ENCODE results near the gene SLC46A2. TPM values are rescaled to one million over a fixed set of nuclear protein-coding genes. Genes with fewer than 3 reads are reported as not detected.

SLC46A2 gene
- total and polyA plus RNA-seq, 2 donors (not counting 1 experiment from before 2014, with no cell fraction given), result not detected

- H3K36me3 ChIP-seq (ENCODE audit: control insufficient read depth, insufficient read depth, low read length), result no peaks in the 10 kb centered on the region
- DNase-seq (ENCODE audit: low read depth in 2 of 2), result peak; percentile 13 to 44
- no peaks in the 10 kb centered on the region for H3K79me2 ChIP-seq (ENCODE audit: control insufficient read depth, insufficient read depth, low read length)
- no peaks in the 10 kb centered on the region for H3K4me1 ChIP-seq (ENCODE audit: control insufficient read depth, extremely low read depth, insufficient read depth, low read length)
- no peak overlapping the region for H3K4me2 ChIP-seq (ENCODE audit: extremely low read depth, insufficient read depth, low read length)
- no peaks in the 10 kb centered on the region for H4K20me1 ChIP-seq (ENCODE audit: control insufficient read depth, extremely low read depth, insufficient read depth, low read length)
- no peaks in the 10 kb centered on the region for H3K27me3 ChIP-seq (ENCODE audit: control insufficient read depth, insufficient read depth, low read length)
- H3K9ac ChIP-seq (ENCODE audit: insufficient read depth, low read length), result no peak overlapping the region
- TF ChIP-seq CTCF (conservative IDR thresholded peaks at IDR 0.05 in 1 of 2, IDR thresholded peaks at IDR 0.05 in 1 of 2; ENCODE audit: low read depth in 1 of 2, low read length in 2 of 2) (peak; percentile 26 to 30), EZH2 (IDR thresholded peaks at IDR 0.05; ENCODE audit: low read length, missing control alignments) (no peak)
- no peak overlapping the region for H3K4me3 ChIP-seq (replicated peaks in 1 of 4; ENCODE audit: control extremely low read depth in 1 of 4, insufficient read depth in 1 of 4, low read depth in 3 of 4, low read length in 4 of 4)
- no peak overlapping the region for H3K27ac ChIP-seq (ENCODE audit: insufficient read depth, low read length)
- H2AFZ ChIP-seq (ENCODE audit: low read length), result no peak overlapping the region
- H3K9me3 ChIP-seq (ENCODE audit: control insufficient read depth, insufficient read depth, low read depth, low read length), result no peaks in the 10 kb centered on the region
These were observed 34.5 kb upstream of the SLC46A2 start for GRCh38 chr9:112925058-112925641.

GRCh38 chr9:112921549-112921948 is 30.9 kb upstream of the SLC46A2 start:
- no peaks in the 10 kb centered on the region for H3K27me3 ChIP-seq (ENCODE audit: control insufficient read depth, insufficient read depth, low read length)

GRCh38 chr9:112917987-112918362 is 27.3 kb upstream of the SLC46A2 start:
- no peak for TF ChIP-seq EZH2 (IDR thresholded peaks at IDR 0.05; ENCODE audit: low read length, missing control alignments)
- TF ChIP-seq CTCF (conservative IDR thresholded peaks at IDR 0.05 in 1 of 2, IDR thresholded peaks at IDR 0.05 in 1 of 2; ENCODE audit: low read depth in 1 of 2, low read length in 2 of 2), result no peak
- H4K20me1 ChIP-seq (ENCODE audit: control insufficient read depth, extremely low read depth, insufficient read depth, low read length), result no peaks in the 10 kb centered on the region
- no peak for DNase-seq (ENCODE audit: low read depth in 2 of 2)

More at GRCh38 chr9:112921549-112921948, 30.9 kb upstream of the SLC46A2 start:
- Histone ChIP-seq H3K4me2 (ENCODE audit: extremely low read depth, insufficient read depth, low read length) (no peak overlapping the region), H3K9ac (ENCODE audit: insufficient read depth, low read length) (no peak overlapping the region), H3K36me3 (ENCODE audit: control insufficient read depth, insufficient read depth, low read length) (no peaks in the 10 kb centered on the region), H2AFZ (ENCODE audit: low read length) (no peak overlapping the region), H3K27ac (ENCODE audit: insufficient read depth, low read length) (no peak overlapping the region), H3K4me1 (ENCODE audit: control insufficient read depth, extremely low read depth, insufficient read depth, low read length) (no peaks in the 10 kb centered on the region), H3K79me2 (ENCODE audit: control insufficient read depth, insufficient read depth, low read length) (no peaks in the 10 kb centered on the region), H3K9me3 (ENCODE audit: control insufficient read depth, insufficient read depth, low read depth, low read length) (no peaks in the 10 kb centered on the region), H3K4me3 (replicated peaks in 1 of 4; ENCODE audit: control extremely low read depth in 1 of 4, insufficient read depth in 1 of 4, low read depth in 3 of 4, low read length in 4 of 4) (no peak overlapping the region), H4K20me1 (ENCODE audit: control insufficient read depth, extremely low read depth, insufficient read depth, low read length) (no peaks in the 10 kb centered on the region)
- no peak for TF ChIP-seq EZH2 (IDR thresholded peaks at IDR 0.05; ENCODE audit: low read length, missing control alignments)
- TF ChIP-seq CTCF (conservative IDR thresholded peaks at IDR 0.05 in 1 of 2, IDR thresholded peaks at IDR 0.05 in 1 of 2; ENCODE audit: low read depth in 1 of 2, low read length in 2 of 2), result peak; percentile 62 to 72
- peak; percentile 56 to 65 for DNase-seq (ENCODE audit: low read depth in 2 of 2)

More at GRCh38 chr9:112917987-112918362, 27.3 kb upstream of the SLC46A2 start:
- H2AFZ ChIP-seq (ENCODE audit: low read length), result no peak overlapping the region
- H3K27ac ChIP-seq (ENCODE audit: insufficient read depth, low read length), result no peak overlapping the region
- H3K27me3 ChIP-seq (ENCODE audit: control insufficient read depth, insufficient read depth, low read length), result peaks cover 2% of the 10 kb centered on the region
- no peaks in the 10 kb centered on the region for H3K36me3 ChIP-seq (ENCODE audit: control insufficient read depth, insufficient read depth, low read length)
- H3K9me3 ChIP-seq (ENCODE audit: control insufficient read depth, insufficient read depth, low read depth, low read length), result no peaks in the 10 kb centered on the region
- no peaks in the 10 kb centered on the region for H3K79me2 ChIP-seq (ENCODE audit: control insufficient read depth, insufficient read depth, low read length)
- H3K9ac ChIP-seq (ENCODE audit: insufficient read depth, low read length), result no peak overlapping the region
- H3K4me1 ChIP-seq (ENCODE audit: control insufficient read depth, extremely low read depth, insufficient read depth, low read length), result no peaks in the 10 kb centered on the region
- no peak overlapping the region for H3K4me2 ChIP-seq (ENCODE audit: extremely low read depth, insufficient read depth, low read length)
- no peak overlapping the region for H3K4me3 ChIP-seq (replicated peaks in 1 of 4; ENCODE audit: control extremely low read depth in 1 of 4, insufficient read depth in 1 of 4, low read depth in 3 of 4, low read length in 4 of 4)
